ENCODE measurements around the gene ELL.
"Not testable (repeated sequence)": the region's sequence is repeated elsewhere in the genome, so short reads cannot be mapped to it uniquely, and the experiment has no call there.

- not testable (repeated sequence) for TF ChIP-seq CTCF (IDR thresholded peaks at IDR 0.05; ENCODE audit: insufficient read depth, low read length); POLR2AphosphoS5 (IDR thresholded peaks at IDR 0.05; ENCODE audit: low read depth); GABPA (IDR thresholded peaks at IDR 0.05; ENCODE audit: low read depth); SPI1 (IDR thresholded peaks at IDR 0.05; ENCODE audit: borderline replicate concordance, low read depth)
- TF ChIP-seq, protein P1, sequence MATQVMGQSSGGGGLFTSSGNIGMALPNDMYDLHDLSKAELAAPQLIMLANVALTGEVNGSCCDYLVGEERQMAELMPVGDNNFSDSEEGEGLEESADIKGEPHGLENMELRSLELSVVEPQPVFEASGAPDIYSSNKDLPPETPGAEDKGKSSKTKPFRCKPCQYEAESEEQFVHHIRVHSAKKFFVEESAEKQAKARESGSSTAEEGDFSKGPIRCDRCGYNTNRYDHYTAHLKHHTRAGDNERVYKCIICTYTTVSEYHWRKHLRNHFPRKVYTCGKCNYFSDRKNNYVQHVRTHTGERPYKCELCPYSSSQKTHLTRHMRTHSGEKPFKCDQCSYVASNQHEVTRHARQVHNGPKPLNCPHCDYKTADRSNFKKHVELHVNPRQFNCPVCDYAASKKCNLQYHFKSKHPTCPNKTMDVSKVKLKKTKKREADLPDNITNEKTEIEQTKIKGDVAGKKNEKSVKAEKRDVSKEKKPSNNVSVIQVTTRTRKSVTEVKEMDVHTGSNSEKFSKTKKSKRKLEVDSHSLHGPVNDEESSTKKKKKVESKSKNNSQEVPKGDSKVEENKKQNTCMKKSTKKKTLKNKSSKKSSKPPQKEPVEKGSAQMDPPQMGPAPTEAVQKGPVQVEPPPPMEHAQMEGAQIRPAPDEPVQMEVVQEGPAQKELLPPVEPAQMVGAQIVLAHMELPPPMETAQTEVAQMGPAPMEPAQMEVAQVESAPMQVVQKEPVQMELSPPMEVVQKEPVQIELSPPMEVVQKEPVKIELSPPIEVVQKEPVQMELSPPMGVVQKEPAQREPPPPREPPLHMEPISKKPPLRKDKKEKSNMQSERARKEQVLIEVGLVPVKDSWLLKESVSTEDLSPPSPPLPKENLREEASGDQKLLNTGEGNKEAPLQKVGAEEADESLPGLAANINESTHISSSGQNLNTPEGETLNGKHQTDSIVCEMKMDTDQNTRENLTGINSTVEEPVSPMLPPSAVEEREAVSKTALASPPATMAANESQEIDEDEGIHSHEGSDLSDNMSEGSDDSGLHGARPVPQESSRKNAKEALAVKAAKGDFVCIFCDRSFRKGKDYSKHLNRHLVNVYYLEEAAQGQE (IDR thresholded peaks at IDR 0.05; ENCODE audit: insufficient replicate concordance, low read depth): not testable (repeated sequence)
Measured at GRCh38 chr19:18522862-18523440, 1.1 kb upstream of the ELL start.

Data from HL-60 (cell line).